Activated CD8-positive, alpha-beta T cell treated with anti-CD3 and anti-CD28 coated beads for 36 hours (primary cell): Measurements from ENCODE around the gene PCSK2. TPM values are rescaled to one million over a fixed set of nuclear protein-coding genes. Genes with fewer than 3 reads are reported as not detected.

Experiments used
- ATAC-seq: fragments of 200-7000 bp; cut with Tn5 transposase; one replicate; pipeline ENCODE4 v1.10.0; 2021; ENCODE audit warnings: mild to moderate bottlenecking, moderate library complexity
- CTCF ChIA-PET: fragments of 350-600 bp; sonication (Branson Sonifier 250); formaldehyde crosslinking; loops from one replicate; lab custom pipeline; 2021; ENCODE audit warnings: antibody characterized with exemption; lab: Charles Lee
- POLR2A ChIA-PET: fragments of 350-600 bp; sonication (Branson Sonifier 250); formaldehyde crosslinking; loops from one replicate; lab custom pipeline; 2021; ENCODE audit warnings: antibody characterized with exemption; lab: Charles Lee
- DNase-seq: peaks from one replicate; pipeline ENCODE4 v3.0.0-alpha.2; 2020
- H3K27ac Mint-ChIP-seq: one replicate; pipeline ENCODE4 v1.8.0; 2021; ENCODE audit warnings: mild to moderate bottlenecking, mixed read lengths
- H3K27me3 Mint-ChIP-seq: one replicate; pipeline ENCODE4 v1.8.0; 2021; ENCODE audit warnings: mixed read lengths
- H3K36me3 Mint-ChIP-seq: one replicate; pipeline ENCODE4 v1.8.0; 2021; ENCODE audit warnings: low read depth, mixed read lengths
- H3K4me1 Mint-ChIP-seq: one replicate; pipeline ENCODE4 v1.8.0; 2021; ENCODE audit warnings: low read depth, mixed read lengths
- H3K4me3 Mint-ChIP-seq: one replicate; pipeline ENCODE4 v1.8.0; 2021; ENCODE audit warnings: mild to moderate bottlenecking, moderate library complexity, mixed read lengths
- H3K9me3 Mint-ChIP-seq: one replicate; pipeline ENCODE4 v1.8.0; 2021; ENCODE audit warnings: mixed read lengths
- intact Hi-C: fragments of 100-400 bp; cut with micrococcal nuclease; formaldehyde crosslinking; loops from one replicate; pipeline ENCODE4 v1.10.0; 2022
- total RNA-seq, 2 experiments: library from RNA; stranded (reverse); gene quantifications; one replicate each; pipeline ENCODE4 v1.2.3, GENCODE V29; 2021
- TF ChIP-seq, protein P1 (sequence below): fragments of 200-600 bp; IDR thresholded peaks from one replicate; pipeline ENCODE4 v1.8.0; 2022; ENCODE audit warnings: antibody characterized with exemption, mild to moderate bottlenecking

PCSK2 gene
- total RNA-seq, 2 experiments from 2014 or later: not detected

DNA sequence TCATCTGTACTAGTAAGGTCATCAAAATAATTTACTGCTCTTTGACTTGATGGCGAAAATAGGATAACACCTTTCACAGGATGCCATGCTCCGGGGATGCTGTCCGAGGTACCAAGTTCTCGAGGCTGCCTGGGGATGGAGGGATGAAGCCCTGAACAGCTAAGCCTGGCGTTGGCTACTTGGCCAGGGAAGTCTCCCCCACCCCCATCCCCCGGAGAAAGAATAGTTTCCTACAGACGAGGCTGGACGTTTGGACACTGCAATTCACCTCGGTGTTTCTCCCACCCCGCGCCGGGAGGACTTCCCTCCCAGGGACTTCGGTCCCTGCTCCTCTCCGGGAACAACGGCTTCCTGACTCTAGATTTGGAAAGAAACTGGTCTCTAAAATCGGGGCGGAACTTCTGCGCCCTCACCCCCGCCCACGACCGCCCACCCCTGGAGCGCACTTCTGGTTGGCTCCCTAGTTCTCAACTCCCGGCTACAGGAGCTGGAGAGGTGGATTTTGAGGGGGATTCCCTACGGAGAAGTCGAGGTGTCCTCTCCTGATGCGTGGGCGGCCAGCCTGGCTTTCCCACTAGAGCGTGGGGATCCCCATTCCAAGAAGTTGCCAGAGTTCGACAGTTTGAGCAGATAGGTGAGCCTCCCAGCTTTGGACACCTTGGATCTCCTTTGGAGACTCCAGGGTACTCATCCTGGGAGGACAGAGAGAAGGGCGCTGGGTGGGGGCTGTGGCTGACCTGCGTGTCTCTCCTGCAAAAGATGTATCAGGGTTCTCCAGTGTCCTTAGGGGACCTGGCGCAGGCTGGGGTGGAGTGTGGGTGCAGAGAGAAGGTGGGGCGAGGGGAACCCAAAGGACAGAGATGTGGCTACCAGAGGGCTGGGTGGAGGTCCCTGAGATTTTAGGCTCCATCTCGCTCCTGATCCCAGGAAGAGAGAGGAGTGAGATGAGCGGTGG lies 1.1 kb downstream of the PCSK2 start:
- TF ChIP-seq, protein P1, sequence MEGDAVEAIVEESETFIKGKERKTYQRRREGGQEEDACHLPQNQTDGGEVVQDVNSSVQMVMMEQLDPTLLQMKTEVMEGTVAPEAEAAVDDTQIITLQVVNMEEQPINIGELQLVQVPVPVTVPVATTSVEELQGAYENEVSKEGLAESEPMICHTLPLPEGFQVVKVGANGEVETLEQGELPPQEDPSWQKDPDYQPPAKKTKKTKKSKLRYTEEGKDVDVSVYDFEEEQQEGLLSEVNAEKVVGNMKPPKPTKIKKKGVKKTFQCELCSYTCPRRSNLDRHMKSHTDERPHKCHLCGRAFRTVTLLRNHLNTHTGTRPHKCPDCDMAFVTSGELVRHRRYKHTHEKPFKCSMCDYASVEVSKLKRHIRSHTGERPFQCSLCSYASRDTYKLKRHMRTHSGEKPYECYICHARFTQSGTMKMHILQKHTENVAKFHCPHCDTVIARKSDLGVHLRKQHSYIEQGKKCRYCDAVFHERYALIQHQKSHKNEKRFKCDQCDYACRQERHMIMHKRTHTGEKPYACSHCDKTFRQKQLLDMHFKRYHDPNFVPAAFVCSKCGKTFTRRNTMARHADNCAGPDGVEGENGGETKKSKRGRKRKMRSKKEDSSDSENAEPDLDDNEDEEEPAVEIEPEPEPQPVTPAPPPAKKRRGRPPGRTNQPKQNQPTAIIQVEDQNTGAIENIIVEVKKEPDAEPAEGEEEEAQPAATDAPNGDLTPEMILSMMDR: no peak
- intact Hi-C loops: no loop called here
- H3K27me3 Mint-ChIP-seq: peaks cover 45% of the 10 kb centered on the region
- H3K36me3 Mint-ChIP-seq: no peaks in the 10 kb centered on the region
- ChIA-PET POLR2A (no interaction called here), CTCF (no interaction called here)
- DNase-seq (no peak), ATAC-seq (no peak)
- H3K27ac Mint-ChIP-seq: no peak overlapping the region
- H3K4me3 Mint-ChIP-seq: no peak overlapping the region
- no peaks in the 10 kb centered on the region for H3K9me3 Mint-ChIP-seq
- H3K4me1 Mint-ChIP-seq: no peaks in the 10 kb centered on the region

DNA sequence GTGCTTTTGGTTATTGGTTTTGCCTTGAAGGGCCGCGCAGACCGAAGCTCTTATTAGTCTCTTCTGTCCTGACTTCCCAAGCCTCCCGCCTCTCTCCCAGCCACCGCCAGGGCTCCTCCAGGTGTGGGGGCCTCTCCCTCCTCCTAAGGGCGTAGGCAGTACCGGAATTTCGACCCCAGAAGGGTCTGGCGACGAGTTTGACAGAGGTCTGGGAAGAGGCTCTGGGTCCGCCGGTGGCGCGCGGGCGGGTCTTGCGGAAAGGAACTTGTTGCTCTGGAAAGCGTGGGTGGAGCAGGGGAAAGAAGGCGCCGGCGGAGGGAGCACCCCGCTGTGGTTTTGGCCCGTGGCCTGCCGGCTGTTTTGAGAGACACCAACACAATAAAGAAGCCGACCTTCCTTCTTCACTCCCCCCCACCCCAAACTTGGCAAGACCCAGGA lies 1.8 kb downstream of the PCSK2 start:
- TF ChIP-seq, protein P1: no peak
- H3K4me1 Mint-ChIP-seq: no peaks in the 10 kb centered on the region
- H3K36me3 Mint-ChIP-seq: no peaks in the 10 kb centered on the region
- ATAC-seq (no peak), DNase-seq (no peak)
- H3K9me3 Mint-ChIP-seq: no peaks in the 10 kb centered on the region
- POLR2A ChIA-PET: no interaction called here
- CTCF ChIA-PET: no interaction called here
- no peak overlapping the region for H3K27ac Mint-ChIP-seq
- no peak overlapping the region for H3K4me3 Mint-ChIP-seq
- peaks cover 41% of the 10 kb centered on the region for H3K27me3 Mint-ChIP-seq
- intact Hi-C loops: no loop called here

DNA sequence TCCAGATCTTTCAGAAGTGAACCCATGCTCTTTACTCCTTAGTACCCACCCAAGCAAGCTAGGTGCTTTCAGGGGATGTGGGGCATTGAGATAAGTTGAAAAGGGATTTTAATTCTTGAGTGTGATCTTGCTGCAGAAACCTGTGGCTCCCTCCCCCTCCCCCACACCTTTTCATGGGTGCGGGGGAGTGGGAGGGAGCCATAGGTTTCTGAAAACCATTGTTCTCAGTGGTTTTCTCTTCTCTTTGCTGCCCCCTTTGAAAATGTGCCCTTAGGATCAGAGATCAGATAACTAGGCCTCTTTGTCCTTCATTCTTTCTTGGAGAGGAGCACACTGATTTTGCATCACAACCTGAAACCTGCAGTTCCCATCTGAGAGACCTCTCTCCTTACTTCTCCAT lies 2.4 kb downstream of the PCSK2 start:
- H3K27me3 Mint-ChIP-seq: peaks cover 41% of the 10 kb centered on the region

DNA sequence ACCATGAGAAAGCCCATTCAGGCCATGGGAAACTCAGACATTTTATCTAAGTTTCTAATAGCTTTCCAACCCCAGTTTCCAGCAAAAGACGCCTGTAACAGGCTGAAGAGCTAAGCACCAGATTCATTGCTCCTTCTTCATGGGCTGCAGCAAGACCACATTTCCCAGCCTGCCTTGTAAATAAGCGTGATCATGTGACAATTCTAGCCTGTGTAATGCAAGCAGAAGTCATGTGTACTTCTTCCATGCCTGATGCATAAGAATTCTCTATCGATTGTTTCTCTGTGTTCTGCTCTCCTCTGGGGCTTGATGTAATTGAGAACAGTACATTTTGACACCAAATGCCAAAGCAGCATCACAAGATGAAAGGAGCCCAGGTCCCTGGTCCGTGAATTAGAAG lies 6.8 kb downstream of the PCSK2 start:
- Mint-ChIP-seq H3K27me3 (peaks cover 8% of the 10 kb centered on the region), H3K4me1 (no peaks in the 10 kb centered on the region), H3K27ac (no peak overlapping the region), H3K4me3 (no peak overlapping the region), H3K36me3 (no peaks in the 10 kb centered on the region), H3K9me3 (no peaks in the 10 kb centered on the region)
- TF ChIP-seq, protein P1: no peak
- intact Hi-C loops: no loop called here
- ATAC-seq (no peak), DNase-seq (no peak)
- ChIA-PET POLR2A (no interaction called here), CTCF (no interaction called here)

More for the DNA sequence above, 2.4 kb downstream of the PCSK2 start:
- POLR2A ChIA-PET: no interaction called here
- no peaks in the 10 kb centered on the region for H3K36me3 Mint-ChIP-seq
- TF ChIP-seq, protein P1: no peak
- DNase-seq (no peak), ATAC-seq (no peak)
- no peak overlapping the region for H3K4me3 Mint-ChIP-seq
- no peaks in the 10 kb centered on the region for H3K4me1 Mint-ChIP-seq
- CTCF ChIA-PET: no interaction called here
- H3K27ac Mint-ChIP-seq: no peak overlapping the region
- intact Hi-C loops: no loop called here
- H3K9me3 Mint-ChIP-seq: no peaks in the 10 kb centered on the region

DNA sequence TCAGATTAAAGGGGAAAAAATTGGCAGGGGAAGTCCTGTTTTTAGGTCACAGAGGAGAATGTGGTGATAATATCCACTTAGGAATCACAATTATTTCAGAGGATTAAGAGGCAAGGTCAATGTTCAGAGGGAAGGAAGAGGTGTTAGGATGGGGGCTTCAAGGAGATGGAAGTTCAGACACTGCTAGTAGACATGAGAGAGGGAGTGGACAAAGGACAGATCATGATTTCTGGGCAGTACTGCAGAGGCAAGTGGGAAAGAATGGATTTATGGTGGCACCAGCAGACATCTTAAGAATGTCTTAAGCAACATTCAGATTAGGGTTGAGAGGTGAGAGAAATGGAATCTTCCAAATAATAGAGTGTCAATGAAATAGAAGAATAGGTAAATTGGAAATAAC lies 9.9 kb downstream of the PCSK2 start:
- Mint-ChIP-seq H3K27me3 (no peaks in the 10 kb centered on the region), H3K4me3 (no peak overlapping the region), H3K27ac (no peak overlapping the region), H3K9me3 (no peaks in the 10 kb centered on the region), H3K36me3 (no peaks in the 10 kb centered on the region), H3K4me1 (no peaks in the 10 kb centered on the region)
- POLR2A ChIA-PET: no interaction called here
- DNase-seq (no peak), ATAC-seq (no peak)
- intact Hi-C loops: no loop called here
- TF ChIP-seq, protein P1: no peak
- CTCF ChIA-PET: no interaction called here
